Fibroblast of lung (primary cell): ENCODE results near the gene SRPRB. TPM values are rescaled to one million over a fixed set of nuclear protein-coding genes. Genes with fewer than 3 reads are reported as not detected.

Experiments used
- DNase-seq, 2 donors: peaks; one replicate each; pipeline versions ENCODE4 v3.0.0 to v3.0.0-alpha.2; 2010; ENCODE audit warnings: low read depth in 2 of 2
- H2AFZ ChIP-seq: 2 replicates; pipeline ENCODE4 v1.5.1; 2012; ENCODE audit warnings: low read length, control low read depth, inconsistent platforms
- H3K27ac ChIP-seq: 2 replicates; pipeline ENCODE4 v1.5.1; 2011; ENCODE audit warnings: low read length, control low read depth; ENCODE audit not compliant: insufficient read depth
- H3K27me3 ChIP-seq: 2 replicates; pipeline ENCODE4 v1.5.1; 2011; ENCODE audit warnings: mild to moderate bottlenecking, low read length; ENCODE audit not compliant: control insufficient read depth, insufficient read depth
- H3K36me3 ChIP-seq: 2 replicates; pipeline ENCODE4 v1.5.1; 2011; ENCODE audit warnings: low read length; ENCODE audit not compliant: control insufficient read depth, insufficient read depth
- H3K4me1 ChIP-seq: 2 replicates; pipeline ENCODE4 v1.5.1; 2011; ENCODE audit warnings: low read length; ENCODE audit not compliant: control insufficient read depth, insufficient read depth; ENCODE audit errors: extremely low read depth
- H3K4me2 ChIP-seq: 2 replicates; pipeline ENCODE4 v1.5.1; 2011; ENCODE audit warnings: low read length, control low read depth; ENCODE audit not compliant: insufficient read depth; ENCODE audit errors: extremely low read depth
- H3K4me3 ChIP-seq, 4 experiments: fragments of 200-600 bp in 1 of 4; sonication (generic) in 1 of 4; replicated peaks in 1 of 4; 2 replicates each; pipeline ENCODE4 v1.5.1; 2011 to 2016; ENCODE audit warnings: low read length in 4 of 4, low read depth in 3 of 4, mild to moderate bottlenecking in 3 of 4, control low read depth in 2 of 4, inconsistent platforms in 1 of 4, mixed read lengths in 1 of 4; ENCODE audit not compliant: insufficient read depth in 1 of 4; ENCODE audit errors: control extremely low read depth in 1 of 4
- H3K79me2 ChIP-seq: 2 replicates; pipeline ENCODE4 v1.5.1; 2012; ENCODE audit warnings: mild to moderate bottlenecking, low read length, inconsistent platforms; ENCODE audit not compliant: control insufficient read depth, insufficient read depth
- H3K9ac ChIP-seq: 2 replicates; pipeline ENCODE4 v1.5.1; 2011; ENCODE audit warnings: mild to moderate bottlenecking, low read length, control low read depth; ENCODE audit not compliant: insufficient read depth
- H3K9me3 ChIP-seq: 2 replicates; pipeline ENCODE4 v1.5.1; 2012; ENCODE audit warnings: low read depth, low read length; ENCODE audit not compliant: control insufficient read depth, insufficient read depth
- H4K20me1 ChIP-seq: 2 replicates; pipeline ENCODE4 v1.5.1; 2011; ENCODE audit warnings: low read length; ENCODE audit not compliant: control insufficient read depth, insufficient read depth; ENCODE audit errors: extremely low read depth
- EZH2 ChIP-seq: IDR thresholded peaks from 2 replicates; pipeline ENCODE4 v1.5.1; 2012; ENCODE audit warnings: low read length, control low read depth, mild to moderate bottlenecking; ENCODE audit errors: missing control alignments
- polyA plus RNA-seq, 2 donors: library from polyadenylated mRNA; depleted of rRNA in 1 of 2; stranded (reverse) in 1 of 2; unstranded in 1 of 2; fragments of >200 nt; gene quantifications; 2 replicates each; pipeline ENCODE4 v1.2.1, GENCODE V29; 2011 to 2012; ENCODE audit warnings: missing spikeins in 1 of 2
- total RNA-seq: library from RNA; depleted of rRNA; stranded (reverse); fragments of >200 nt; gene quantifications from 2 replicates; pipeline ENCODE4 v1.2.1, GENCODE V29; 2014
- TF ChIP-seq, protein P1 (sequence below), 2 donors: IDR thresholded peaks in 1 of 2; conservative IDR thresholded peaks in 1 of 2; 1 replicate in 1 of 2; 2 replicates in 1 of 2; pipeline ENCODE4 v1.5.1; 2011 to 2012; ENCODE audit warnings: low read length in 2 of 2, control low read depth in 1 of 2, inconsistent platforms in 1 of 2, low read depth in 1 of 2, mild to moderate bottlenecking in 1 of 2

Gene SRPRB
- total and polyA plus RNA-seq, 2 donors (not counting 1 experiment from before 2014, with no cell fraction given), result 63.1 to 69.2 TPM

DNA sequence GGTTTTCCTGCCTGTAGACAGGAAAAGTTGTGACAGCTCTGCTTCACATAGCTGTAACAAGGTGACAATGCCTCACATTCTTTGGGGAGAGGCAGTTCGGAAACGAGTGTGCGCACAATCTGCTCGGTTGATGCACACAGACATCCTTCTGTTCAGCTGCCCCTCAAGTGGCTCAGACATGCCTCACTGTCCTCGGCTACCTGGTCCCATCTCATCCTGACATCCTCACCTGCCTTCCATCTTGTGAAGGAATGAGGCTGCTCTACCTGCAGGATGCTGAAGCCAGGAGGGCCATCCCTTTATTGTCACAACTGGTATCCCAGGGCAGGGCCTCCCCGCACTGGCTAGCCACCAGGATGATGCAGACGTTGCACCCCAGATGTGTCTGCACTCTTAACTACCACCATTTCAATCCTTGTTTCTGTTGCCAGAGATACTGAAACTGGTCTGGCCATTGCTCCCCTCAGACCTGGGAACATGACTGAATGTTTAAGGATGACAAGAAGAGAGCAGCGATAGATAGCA, 19.4 kb downstream of the SRPRB start:
- H3K9ac ChIP-seq, result no peak overlapping the region
- no peak for DNase-seq
- no peaks in the 10 kb centered on the region for H3K27me3 ChIP-seq
- no peak overlapping the region for H3K4me2 ChIP-seq
- peaks cover 16% of the 10 kb centered on the region for H3K36me3 ChIP-seq
- H3K9me3 ChIP-seq, result no peaks in the 10 kb centered on the region
- H3K27ac ChIP-seq, result no peak overlapping the region
- H3K4me3 ChIP-seq, result no peak overlapping the region
- H4K20me1 ChIP-seq, result no peaks in the 10 kb centered on the region
- no peak overlapping the region for H2AFZ ChIP-seq
- H3K79me2 ChIP-seq, result no peaks in the 10 kb centered on the region
- H3K4me1 ChIP-seq, result peaks cover 2% of the 10 kb centered on the region
- TF ChIP-seq, protein P1, sequence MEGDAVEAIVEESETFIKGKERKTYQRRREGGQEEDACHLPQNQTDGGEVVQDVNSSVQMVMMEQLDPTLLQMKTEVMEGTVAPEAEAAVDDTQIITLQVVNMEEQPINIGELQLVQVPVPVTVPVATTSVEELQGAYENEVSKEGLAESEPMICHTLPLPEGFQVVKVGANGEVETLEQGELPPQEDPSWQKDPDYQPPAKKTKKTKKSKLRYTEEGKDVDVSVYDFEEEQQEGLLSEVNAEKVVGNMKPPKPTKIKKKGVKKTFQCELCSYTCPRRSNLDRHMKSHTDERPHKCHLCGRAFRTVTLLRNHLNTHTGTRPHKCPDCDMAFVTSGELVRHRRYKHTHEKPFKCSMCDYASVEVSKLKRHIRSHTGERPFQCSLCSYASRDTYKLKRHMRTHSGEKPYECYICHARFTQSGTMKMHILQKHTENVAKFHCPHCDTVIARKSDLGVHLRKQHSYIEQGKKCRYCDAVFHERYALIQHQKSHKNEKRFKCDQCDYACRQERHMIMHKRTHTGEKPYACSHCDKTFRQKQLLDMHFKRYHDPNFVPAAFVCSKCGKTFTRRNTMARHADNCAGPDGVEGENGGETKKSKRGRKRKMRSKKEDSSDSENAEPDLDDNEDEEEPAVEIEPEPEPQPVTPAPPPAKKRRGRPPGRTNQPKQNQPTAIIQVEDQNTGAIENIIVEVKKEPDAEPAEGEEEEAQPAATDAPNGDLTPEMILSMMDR (conservative IDR thresholded peaks at IDR 0.05 in 1 of 2, IDR thresholded peaks at IDR 0.05 in 1 of 2; ENCODE audit: low read depth in 1 of 2, low read length in 2 of 2), result no peak
- no peak for TF ChIP-seq EZH2

DNA sequence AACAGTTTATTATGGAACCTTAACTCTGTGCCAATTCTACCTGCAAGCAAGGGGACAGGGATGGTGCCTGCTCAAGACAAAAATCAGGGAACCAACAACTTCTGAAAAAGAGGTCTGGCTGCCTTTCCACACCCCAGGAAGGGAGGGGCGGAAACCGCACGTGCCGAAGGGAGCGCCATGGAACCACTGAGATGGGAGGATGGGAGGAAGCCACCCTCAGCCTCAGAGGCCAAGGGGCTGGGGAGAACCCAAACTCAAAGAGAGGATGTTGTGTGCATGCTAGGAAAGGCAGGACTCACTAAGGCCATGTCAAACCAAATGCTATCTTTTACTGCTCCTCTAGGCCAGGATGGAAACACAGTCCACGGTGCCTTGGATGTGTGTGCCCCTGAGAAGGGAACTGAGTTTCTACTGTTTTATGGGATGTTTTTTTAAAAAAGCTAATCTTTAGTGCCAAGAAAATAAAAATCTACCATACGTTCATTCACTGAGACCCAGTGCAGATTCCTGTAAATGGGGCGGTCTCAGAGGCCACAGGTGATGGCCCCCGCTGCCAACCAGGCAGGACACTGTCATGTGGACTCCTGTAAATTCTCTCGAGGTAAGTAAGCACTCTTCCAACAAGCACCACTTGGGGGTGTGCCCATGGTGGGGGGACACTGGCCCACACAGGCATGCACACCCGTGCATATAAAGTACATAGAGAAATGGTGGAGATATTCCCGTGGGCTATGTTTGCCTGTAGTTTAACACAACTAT, 20.5 kb downstream of the SRPRB start:
- peaks cover 2% of the 10 kb centered on the region for H3K4me1 ChIP-seq
- no peak overlapping the region for H3K9ac ChIP-seq
- no peak for TF ChIP-seq EZH2
- TF ChIP-seq, protein P1 (conservative IDR thresholded peaks at IDR 0.05 in 1 of 2, IDR thresholded peaks at IDR 0.05 in 1 of 2; ENCODE audit: low read depth in 1 of 2, low read length in 2 of 2), result no peak
- DNase-seq, result no peak
- no peaks in the 10 kb centered on the region for H3K27me3 ChIP-seq
- H3K4me3 ChIP-seq, result no peak overlapping the region
- no peak overlapping the region for H3K27ac ChIP-seq
- H3K36me3 ChIP-seq, result peaks cover 8% of the 10 kb centered on the region
- H3K79me2 ChIP-seq, result no peaks in the 10 kb centered on the region
- no peaks in the 10 kb centered on the region for H3K9me3 ChIP-seq
- H2AFZ ChIP-seq, result no peak overlapping the region
- no peak overlapping the region for H3K4me2 ChIP-seq
- H4K20me1 ChIP-seq, result no peaks in the 10 kb centered on the region

DNA sequence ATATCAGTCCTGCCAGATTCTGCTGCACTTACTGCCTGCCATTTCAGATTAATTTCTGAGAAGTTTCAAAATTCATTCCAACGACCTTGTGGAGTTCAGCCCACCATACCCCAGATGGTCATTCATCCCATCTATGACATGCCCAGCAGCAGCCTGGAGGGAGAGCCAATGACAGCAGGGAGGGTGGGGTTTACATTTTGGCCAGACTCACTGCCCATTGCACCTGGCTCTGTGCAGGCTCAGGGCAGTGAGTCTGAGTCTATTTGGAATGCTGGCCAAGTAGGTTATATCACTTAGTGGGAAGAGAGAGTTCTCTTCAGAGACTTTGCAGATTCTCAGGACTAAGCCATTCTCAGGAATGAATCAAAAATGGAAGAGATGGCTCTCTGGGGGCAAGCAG, 21.5 kb downstream of the SRPRB start:
- Histone ChIP-seq H3K4me2 (no peak overlapping the region), H3K27ac (no peak overlapping the region), H3K4me1 (no peaks in the 10 kb centered on the region), H3K9me3 (no peaks in the 10 kb centered on the region), H3K79me2 (no peaks in the 10 kb centered on the region), H3K9ac (no peak overlapping the region), H3K36me3 (peaks cover 6% of the 10 kb centered on the region), H4K20me1 (no peaks in the 10 kb centered on the region), H3K4me3 (no peak overlapping the region), H2AFZ (no peak overlapping the region), H3K27me3 (no peaks in the 10 kb centered on the region)
- TF ChIP-seq, protein P1 (conservative IDR thresholded peaks at IDR 0.05 in 1 of 2, IDR thresholded peaks at IDR 0.05 in 1 of 2; ENCODE audit: low read depth in 1 of 2, low read length in 2 of 2), result no peak
- TF ChIP-seq EZH2, result no peak
- DNase-seq, result no peak
